Uterus (tissue), 2 donors: Measurements from ENCODE around the gene NAALADL1.

Experiments
- CTCF ChIP-seq, 4 experiments: fragments of 200-600 bp in 2 of 4; fragments of 450-650 bp in 2 of 4; sonication (generic) in 2 of 4; IDR thresholded peaks; one replicate each; pipeline ENCODE4 v1.5.1; 2016 to 2019; ENCODE audit warnings: antibody characterized with exemption in 4 of 4, mild to moderate bottlenecking in 2 of 4, moderate library complexity in 1 of 4
- POLR2A ChIP-seq, 2 donors: fragments of 450-650 bp; IDR thresholded peaks; one replicate each; pipeline ENCODE4 v1.6.1; 2016; ENCODE audit warnings: antibody characterized with exemption in 2 of 2, mild to moderate bottlenecking in 1 of 2, moderate library complexity in 1 of 2

GRCh38 chr11:65047581-65048422 is 10.6 kb downstream of the NAALADL1 start:
- no peak for TF ChIP-seq CTCF (IDR thresholded peaks at IDR 0.05)
- TF ChIP-seq POLR2A (IDR thresholded peaks at IDR 0.05): no peak
